Endometrial microvascular endothelial cells (primary cell): ENCODE data around the gene PPP1R16B. TPM values are rescaled to one million over a fixed set of nuclear protein-coding genes. Genes with fewer than 3 reads are reported as not detected.

Source experiments
- in situ Hi-C: cut with HindIII; loops from 2 replicates; pipeline ENCODE4 v1.10.0; 2017; ENCODE audit warnings: low sequenced_read_pairs, low pct_unique_long_range_greater_than_20kb; ENCODE audit errors: inconsistent ontology term
- total RNA-seq: library from RNA; depleted of rRNA; stranded (reverse); fragments of >200 nt; gene quantifications from one replicate; pipeline ENCODE4 v1.2.3, GENCODE V29; 2015; ENCODE audit errors: inconsistent ontology term

The PPP1R16B gene
- total RNA-seq, 1 donor from 2014 or later = 15.5 TPM

DNA sequence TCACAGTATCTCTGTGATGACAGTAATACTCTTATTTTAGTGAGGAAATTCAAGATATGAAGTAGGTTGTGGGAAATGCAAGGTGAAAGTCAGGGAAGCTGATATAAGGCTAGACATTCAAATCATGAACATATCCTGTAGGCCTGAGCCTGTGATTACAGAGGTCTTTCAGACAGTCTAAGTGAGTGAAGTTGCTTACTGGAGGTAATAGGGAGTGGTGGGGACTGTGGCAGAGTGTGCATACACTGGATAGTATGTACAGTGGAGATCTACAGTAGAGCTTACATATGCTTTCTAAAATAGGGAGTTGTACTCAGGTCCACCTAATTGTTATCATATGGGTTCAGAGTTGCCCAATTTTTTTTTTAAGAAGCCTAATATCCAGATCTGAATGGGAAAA is 159.8 kb downstream of the PPP1R16B start:
- in situ Hi-C loops = no loop called here

DNA sequence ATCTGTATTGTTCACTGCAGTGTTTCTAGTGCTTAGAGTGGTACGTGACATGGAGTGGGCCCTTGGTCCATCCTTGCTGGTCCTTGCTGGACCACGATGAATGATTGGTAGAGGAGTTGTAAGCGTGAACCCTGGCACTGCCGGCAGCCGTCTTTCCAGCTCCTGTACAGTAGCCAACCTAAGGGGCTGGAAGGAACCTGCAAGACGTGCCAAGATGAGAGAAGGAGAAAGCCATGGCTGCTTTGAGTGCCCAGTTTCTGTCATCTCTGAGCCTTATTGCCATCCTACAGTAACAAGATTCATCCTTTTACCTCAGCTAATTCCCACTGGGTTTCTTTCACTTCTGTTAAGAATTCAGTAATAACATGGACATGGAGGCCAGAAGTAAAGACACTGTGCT is 162.6 kb downstream of the PPP1R16B start:
- in situ Hi-C loops = no loop called here

DNA sequence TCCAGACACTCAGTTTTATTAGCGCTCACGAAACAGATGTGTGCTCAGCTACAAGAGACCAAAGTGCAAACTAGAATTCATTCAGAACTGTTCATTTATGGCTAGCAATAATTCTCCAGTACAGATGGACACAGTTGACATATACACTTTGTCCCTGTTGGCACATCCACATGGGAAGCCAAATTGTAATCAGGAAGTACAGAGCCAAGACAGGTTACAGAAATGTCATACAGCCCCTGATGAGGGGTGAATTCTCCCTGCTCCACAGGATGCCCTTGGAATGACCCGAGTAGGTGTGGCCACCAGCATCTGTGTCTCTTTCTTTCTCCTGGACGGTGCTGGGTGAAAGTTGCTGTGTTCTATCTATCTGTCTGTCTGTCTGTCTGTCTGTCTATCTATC is 164.2 kb downstream of the PPP1R16B start:
- in situ Hi-C loops = no loop called here

DNA sequence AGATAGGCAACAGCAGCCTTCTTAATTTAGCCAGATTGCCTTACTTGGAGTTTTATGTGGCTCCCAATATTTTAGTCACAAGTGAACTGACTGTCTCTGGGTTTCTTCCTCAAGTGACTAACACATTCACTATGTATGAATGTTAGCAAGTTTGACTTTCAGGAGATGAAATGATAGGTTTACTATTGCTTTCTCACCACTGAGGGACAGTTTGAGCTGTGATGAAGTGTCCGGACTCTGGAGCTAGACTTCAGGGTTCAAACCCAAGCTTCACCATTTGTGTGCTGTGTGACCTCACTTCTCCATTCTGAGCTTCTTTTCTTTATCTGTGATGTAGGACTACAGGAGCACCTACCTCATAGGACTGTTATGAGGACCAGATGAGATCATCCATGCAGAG is 164.8 kb downstream of the PPP1R16B start:
- in situ Hi-C loops = no loop called here

Other genes starting within 250 kb of the PPP1R16B start
- gene ADIG, start 224.5 kb upstream of the PPP1R16B start, total RNA-seq = not detected
- 0.19 TPM for gene ARHGAP40, start 203.9 kb upstream of the PPP1R16B start, total RNA-seq
- not detected for gene SLC32A1, start 81.2 kb upstream of the PPP1R16B start, total RNA-seq
- gene ACTR5, start 57.2 kb upstream of the PPP1R16B start, total RNA-seq = 7.3 TPM
- 61.5 TPM for gene FAM83D, start 120.7 kb downstream of the PPP1R16B start, total RNA-seq
- 11.2 TPM for gene DHX35, start 156.6 kb downstream of the PPP1R16B start, total RNA-seq